ENCODE data around the gene PEX6.

DNA sequence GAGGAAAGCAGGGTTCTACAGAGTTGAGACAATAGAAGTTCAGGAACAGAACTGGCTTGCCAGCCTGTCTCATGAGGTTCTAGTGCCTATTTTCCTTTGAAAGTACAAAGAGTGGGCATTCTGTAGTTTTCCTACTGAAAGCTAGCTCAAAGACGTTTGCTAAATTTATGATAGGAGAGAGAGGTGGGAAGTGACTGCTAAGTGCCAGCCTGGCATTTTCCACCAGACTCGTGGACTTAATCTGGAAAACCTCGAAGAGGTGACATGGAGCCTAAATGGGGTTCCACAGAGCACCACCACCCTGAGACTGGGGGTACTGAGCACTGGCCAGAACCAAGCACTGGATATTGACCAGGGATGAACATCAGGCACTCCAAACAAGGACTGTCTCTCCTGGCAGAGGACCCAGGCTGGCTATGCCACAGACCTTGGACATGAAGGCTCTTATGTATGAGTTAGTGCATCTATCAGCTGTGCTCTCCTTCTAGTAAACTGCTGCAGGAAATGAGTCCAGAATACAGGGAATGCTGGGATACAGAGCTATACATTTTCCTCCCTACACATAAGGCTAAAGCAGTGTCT is 7.1 kb downstream of the PEX6 start:
- TF ChIP-seq, protein P1, sequence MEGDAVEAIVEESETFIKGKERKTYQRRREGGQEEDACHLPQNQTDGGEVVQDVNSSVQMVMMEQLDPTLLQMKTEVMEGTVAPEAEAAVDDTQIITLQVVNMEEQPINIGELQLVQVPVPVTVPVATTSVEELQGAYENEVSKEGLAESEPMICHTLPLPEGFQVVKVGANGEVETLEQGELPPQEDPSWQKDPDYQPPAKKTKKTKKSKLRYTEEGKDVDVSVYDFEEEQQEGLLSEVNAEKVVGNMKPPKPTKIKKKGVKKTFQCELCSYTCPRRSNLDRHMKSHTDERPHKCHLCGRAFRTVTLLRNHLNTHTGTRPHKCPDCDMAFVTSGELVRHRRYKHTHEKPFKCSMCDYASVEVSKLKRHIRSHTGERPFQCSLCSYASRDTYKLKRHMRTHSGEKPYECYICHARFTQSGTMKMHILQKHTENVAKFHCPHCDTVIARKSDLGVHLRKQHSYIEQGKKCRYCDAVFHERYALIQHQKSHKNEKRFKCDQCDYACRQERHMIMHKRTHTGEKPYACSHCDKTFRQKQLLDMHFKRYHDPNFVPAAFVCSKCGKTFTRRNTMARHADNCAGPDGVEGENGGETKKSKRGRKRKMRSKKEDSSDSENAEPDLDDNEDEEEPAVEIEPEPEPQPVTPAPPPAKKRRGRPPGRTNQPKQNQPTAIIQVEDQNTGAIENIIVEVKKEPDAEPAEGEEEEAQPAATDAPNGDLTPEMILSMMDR (conservative IDR thresholded peaks at IDR 0.05; ENCODE audit: low read length): no peak
- TF ChIP-seq EZH2phosphoT487 (IDR thresholded peaks at IDR 0.05; ENCODE audit: borderline replicate concordance): no peak

Measured in Loucy (cell line).